Trophoblast cell (in vitro differentiated cells and primary cell): ENCODE results near the gene WSB1.
A peak's percentile ranks its signal among the peaks of the same experiment; 100 is the strongest.
"Not testable (repeated sequence)": the region's sequence is repeated elsewhere in the genome, so short reads cannot be mapped to it uniquely, and the experiment has no call there.

ENCODE experiments used
- DNase-seq, 2 donors: peaks; one replicate each; pipeline ENCODE4 v3.0.0-alpha.2; 2016
- H2AFZ ChIP-seq: 2 replicates; pipeline ENCODE4 v1.6.1; 2013; ENCODE audit warnings: low read length, moderate library complexity, mild to moderate bottlenecking; ENCODE audit not compliant: insufficient read depth, poor library complexity
- H2AK5ac ChIP-seq: 2 replicates; pipeline ENCODE4 v1.6.1; 2013; ENCODE audit warnings: mild to moderate bottlenecking, low read length
- H2BK120ac ChIP-seq: 2 replicates; pipeline ENCODE4 v1.6.1; 2013; ENCODE audit warnings: low read length, mild to moderate bottlenecking, moderate library complexity; ENCODE audit not compliant: insufficient read depth, poor library complexity
- H2BK12ac ChIP-seq: 2 replicates; pipeline ENCODE4 v1.6.1; 2013; ENCODE audit warnings: mild to moderate bottlenecking, low read length, moderate library complexity
- H2BK5ac ChIP-seq: 2 replicates; pipeline ENCODE4 v1.6.1; 2013; ENCODE audit warnings: low read length, low read depth, moderate library complexity, mild to moderate bottlenecking; ENCODE audit not compliant: poor library complexity
- H3K14ac ChIP-seq: 2 replicates; pipeline ENCODE4 v1.6.1; 2013; ENCODE audit warnings: mild to moderate bottlenecking, low read length
- H3K18ac ChIP-seq: 2 replicates; pipeline ENCODE4 v1.6.1; 2013; ENCODE audit warnings: mild to moderate bottlenecking, low read length
- H3K23ac ChIP-seq: 2 replicates; pipeline ENCODE4 v1.6.1; 2013; ENCODE audit warnings: low read length
- H3K27ac ChIP-seq: 2 replicates; pipeline ENCODE4 v1.5.1; 2013; ENCODE audit warnings: low read depth, mild to moderate bottlenecking, inconsistent platforms, low read length, moderate library complexity
- H3K27me3 ChIP-seq: 2 replicates; pipeline ENCODE4 v1.6.1; 2013; ENCODE audit warnings: inconsistent platforms, mild to moderate bottlenecking, low read length, moderate library complexity; ENCODE audit not compliant: insufficient read depth
- H3K36me3 ChIP-seq, 2 experiments: 1 replicate in 1 of 2; 2 replicates in 1 of 2; pipeline ENCODE4 v1.6.1; 2013; ENCODE audit warnings: low read length in 2 of 2, mild to moderate bottlenecking in 2 of 2, moderate library complexity in 1 of 2; ENCODE audit not compliant: insufficient read depth in 2 of 2, control insufficient read depth in 1 of 2
- H3K4ac ChIP-seq: 2 replicates; pipeline ENCODE4 v1.6.1; 2013; ENCODE audit warnings: low read depth, mild to moderate bottlenecking, low read length, moderate library complexity
- H3K4me1 ChIP-seq, 2 experiments: 1 replicate in 1 of 2; 2 replicates in 1 of 2; pipeline ENCODE4 v1.6.1; 2013; ENCODE audit warnings: low read length in 2 of 2, mild to moderate bottlenecking in 2 of 2, moderate library complexity in 1 of 2; ENCODE audit not compliant: insufficient read depth in 2 of 2, control insufficient read depth in 1 of 2
- H3K4me2 ChIP-seq: 2 replicates; pipeline ENCODE4 v1.6.1; 2013; ENCODE audit warnings: inconsistent platforms, mild to moderate bottlenecking, low read length, moderate library complexity
- H3K4me3 ChIP-seq: 2 replicates; pipeline ENCODE4 v1.5.1; 2013; ENCODE audit warnings: mild to moderate bottlenecking, low read depth, low read length, inconsistent platforms
- H3K79me1 ChIP-seq: one replicate; pipeline ENCODE4 v1.6.1; 2013; ENCODE audit warnings: low read length
- H3K79me2 ChIP-seq: 2 replicates; pipeline ENCODE4 v1.6.1; 2013; ENCODE audit warnings: low read length, mild to moderate bottlenecking; ENCODE audit not compliant: control insufficient read depth, insufficient read depth, poor library complexity
- H3K9ac ChIP-seq: 2 replicates; pipeline ENCODE4 v1.6.1; 2013; ENCODE audit warnings: mild to moderate bottlenecking, low read length
- H3K9me3 ChIP-seq: 2 replicates; pipeline ENCODE4 v1.6.1; 2013; ENCODE audit warnings: low read depth, mild to moderate bottlenecking, control low read depth, inconsistent platforms, low read length; ENCODE audit not compliant: insufficient read depth
- H4K12ac ChIP-seq: 2 replicates; pipeline ENCODE4 v1.6.1; 2013; ENCODE audit warnings: low read depth, mild to moderate bottlenecking, low read length, moderate library complexity
- H4K8ac ChIP-seq: 2 replicates; pipeline ENCODE4 v1.6.1; 2013; ENCODE audit warnings: low read depth, mild to moderate bottlenecking, low read length, moderate library complexity
- H4K91ac ChIP-seq: one replicate; pipeline ENCODE4 v1.6.1; 2013; ENCODE audit warnings: low read depth, mild to moderate bottlenecking, low read length, moderate library complexity
- WGBS: extraction: QIAGEN DNeasy Blood & Tissue Kit; methylation state at CpG from one replicate; pipeline ENCODE4 v1.1.7; 2013; ENCODE audit warnings: missing lambda C conversion rate; ENCODE audit not compliant: insufficient read length, insufficient coverage; ENCODE audit errors: extremely low coverage; 5-methylcytosine and 5-hydroxymethylcytosine counted together

Gene WSB1

DNA sequence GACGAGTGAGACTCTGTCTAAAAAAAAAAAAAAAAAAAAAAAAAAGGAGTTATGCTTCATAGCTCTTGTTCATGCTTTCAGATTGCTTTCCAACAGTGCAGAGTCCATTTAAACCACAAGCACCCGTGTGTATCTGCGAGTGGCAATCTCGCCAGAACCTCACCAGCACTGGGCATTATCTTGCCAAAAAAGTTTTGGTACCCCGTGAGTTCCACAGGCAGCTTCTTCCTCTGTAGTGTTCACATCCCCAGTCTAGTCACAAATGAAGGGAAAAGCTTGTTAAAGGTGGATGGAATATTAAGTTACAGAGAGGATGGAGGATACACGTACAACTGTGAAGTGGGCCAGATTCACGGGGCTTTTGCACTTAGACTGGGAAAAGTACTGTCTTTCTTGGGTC is 33.5 kb downstream of the WSB1 start:
- no peaks in the 10 kb centered on the region for H3K79me2 ChIP-seq
- no peak overlapping the region for H4K8ac ChIP-seq
- H4K12ac ChIP-seq: no peak overlapping the region
- WGBS: no CpG with 5 or more reads among the region's 7 CpGs
- no peak overlapping the region for H2AFZ ChIP-seq
- no peak overlapping the region for H4K91ac ChIP-seq
- H3K79me1 ChIP-seq: peaks cover 5% of the 10 kb centered on the region
- H3K4me3 ChIP-seq: no peak overlapping the region
- no peak overlapping the region for H2BK120ac ChIP-seq
- no peak overlapping the region for H3K18ac ChIP-seq
- no peaks in the 10 kb centered on the region for H3K36me3 ChIP-seq
- H3K4me1 ChIP-seq: peaks cover 6 to 8% of the 10 kb centered on the region in 2 experiments
- peaks cover 3% of the 10 kb centered on the region for H3K9me3 ChIP-seq
- no peak overlapping the region for H2BK12ac ChIP-seq
- no peak for DNase-seq
- H3K27me3 ChIP-seq: no peaks in the 10 kb centered on the region
- H2AK5ac ChIP-seq: no peak overlapping the region
- H3K4me2 ChIP-seq: no peak overlapping the region
- H3K14ac ChIP-seq: no peak overlapping the region
- H2BK5ac ChIP-seq: no peak overlapping the region
- no peak overlapping the region for H3K23ac ChIP-seq
- H3K27ac ChIP-seq: no peak overlapping the region
- no peak overlapping the region for H3K9ac ChIP-seq
- no peak overlapping the region for H3K4ac ChIP-seq

DNA sequence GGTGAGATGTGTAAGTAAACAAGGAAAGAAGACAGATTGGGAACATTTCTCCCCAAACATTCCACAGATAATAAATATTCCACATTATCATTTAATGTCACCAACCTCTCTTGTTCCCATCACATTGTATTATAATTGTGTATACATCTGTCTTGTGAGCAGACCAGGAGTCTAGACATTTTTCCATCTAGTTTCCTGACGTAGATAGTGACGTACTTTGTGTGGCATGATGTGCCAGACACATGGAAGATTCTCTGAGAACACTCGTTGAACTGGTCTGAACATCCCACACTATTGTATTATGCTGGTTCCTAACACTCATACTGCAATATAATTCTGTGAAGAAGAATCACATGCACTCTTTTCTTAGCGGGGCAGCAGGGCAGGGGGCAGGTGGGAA is 34.0 kb downstream of the WSB1 start:
- H2BK5ac ChIP-seq: no peak overlapping the region
- H2AK5ac ChIP-seq: no peak overlapping the region
- no peak overlapping the region for H2BK12ac ChIP-seq
- no peak overlapping the region for H3K9ac ChIP-seq
- peaks cover 8 to 9% of the 10 kb centered on the region in 2 experiments for H3K4me1 ChIP-seq
- H3K79me1 ChIP-seq: peaks cover 8% of the 10 kb centered on the region
- no peak overlapping the region for H4K91ac ChIP-seq
- no peak overlapping the region for H3K4me3 ChIP-seq
- no peak overlapping the region for H3K4ac ChIP-seq
- DNase-seq: peak in 1 of 2 donors; percentile 64
- H3K36me3 ChIP-seq: no peaks in the 10 kb centered on the region
- no peaks in the 10 kb centered on the region for H3K79me2 ChIP-seq
- no peak overlapping the region for H4K8ac ChIP-seq
- H3K23ac ChIP-seq: no peak overlapping the region
- H3K14ac ChIP-seq: no peak overlapping the region
- H4K12ac ChIP-seq: no peak overlapping the region
- no peak overlapping the region for H3K18ac ChIP-seq
- WGBS: no CpG with 5 or more reads among the region's 4 CpGs
- H2BK120ac ChIP-seq: no peak overlapping the region
- H3K4me2 ChIP-seq: no peak overlapping the region
- H3K27ac ChIP-seq: no peak overlapping the region
- no peaks in the 10 kb centered on the region for H3K27me3 ChIP-seq
- H3K9me3 ChIP-seq: peaks cover 3% of the 10 kb centered on the region
- H2AFZ ChIP-seq: no peak overlapping the region

DNA sequence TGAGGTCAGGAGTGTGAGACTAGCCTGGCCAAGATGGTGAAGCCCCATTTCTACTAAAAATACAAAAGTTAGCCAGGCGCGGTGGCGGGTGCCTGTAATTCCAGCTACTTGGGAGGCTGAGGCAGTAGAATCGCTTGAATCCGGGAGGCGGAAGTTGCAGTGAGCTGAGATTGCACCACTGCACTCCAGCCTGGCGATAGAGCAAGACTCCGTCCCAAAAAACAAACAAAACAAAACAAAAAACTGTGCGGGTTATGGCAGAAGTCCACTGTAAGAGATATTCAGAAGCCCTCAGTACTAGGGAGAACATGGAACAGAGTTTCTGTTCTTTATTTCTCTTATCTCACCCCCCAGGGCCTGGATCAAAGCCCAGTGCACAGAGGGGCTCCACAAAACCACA is 34.8 kb downstream of the WSB1 start:
- not testable (repeated sequence) for H3K4me3 ChIP-seq, H3K18ac ChIP-seq, H2BK120ac ChIP-seq, H3K27ac ChIP-seq, DNase-seq, H4K8ac ChIP-seq, H3K4me2 ChIP-seq, H3K4ac ChIP-seq, H3K23ac ChIP-seq, H2AK5ac ChIP-seq, H4K91ac ChIP-seq, H2BK5ac ChIP-seq, H2AFZ ChIP-seq, H4K12ac ChIP-seq, H3K36me3 ChIP-seq, H3K79me2 ChIP-seq, H3K14ac ChIP-seq, H3K27me3 ChIP-seq, H2BK12ac ChIP-seq, H3K9me3 ChIP-seq
- peaks cover 8 to 10% of the 10 kb centered on the region in 2 experiments for H3K4me1 ChIP-seq
- peak overlapping the region; percentile 15 for H3K9ac ChIP-seq
- H3K79me1 ChIP-seq: peaks cover 13% of the 10 kb centered on the region
- no CpG with 5 or more reads among the region's 9 CpGs for WGBS

DNA sequence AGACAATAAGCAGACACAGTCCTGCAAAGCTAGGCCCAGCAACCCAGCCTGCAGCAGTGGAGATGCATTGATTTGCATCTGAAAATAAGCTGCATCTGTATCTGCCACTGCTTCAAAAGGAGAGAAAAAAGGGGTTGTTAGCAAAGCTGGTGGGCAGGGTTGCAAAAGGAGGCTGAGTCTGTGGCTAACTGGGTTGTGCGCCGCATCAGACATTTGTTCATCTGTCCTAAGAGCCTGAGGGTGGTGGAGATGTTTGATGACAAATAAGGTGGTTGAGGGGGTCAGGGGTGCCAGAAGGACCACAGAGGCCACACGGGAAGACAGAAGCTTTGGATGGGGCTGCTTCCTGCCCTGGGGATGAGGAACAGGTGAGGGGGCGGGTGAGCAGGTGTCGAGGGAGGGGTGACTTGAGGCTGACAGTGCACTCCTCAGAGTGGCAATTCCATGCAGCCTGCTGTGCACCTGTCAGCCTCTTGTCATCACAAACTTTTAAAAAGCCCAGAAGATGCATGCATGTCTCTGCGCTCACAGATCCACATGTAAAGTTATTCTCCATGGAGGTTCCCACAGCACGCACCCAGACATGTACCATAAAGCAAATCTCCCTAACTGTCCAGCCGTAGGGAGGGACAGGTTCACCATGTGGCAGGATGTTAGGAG is 35.4 kb downstream of the WSB1 start:
- Histone ChIP-seq H3K4me1 (peaks cover 6 to 10% of the 10 kb centered on the region in 2 experiments), H4K8ac (no peak overlapping the region), H3K4ac (no peak overlapping the region), H2BK5ac (no peak overlapping the region), H3K9me3 (peaks cover 3% of the 10 kb centered on the region), H4K12ac (no peak overlapping the region), H3K23ac (no peak overlapping the region), H3K79me1 (peaks cover 14% of the 10 kb centered on the region), H4K91ac (no peak overlapping the region), H2BK12ac (no peak overlapping the region), H2BK120ac (no peak overlapping the region), H3K9ac (peak overlapping the region; percentile 15), H3K36me3 (no peaks in the 10 kb centered on the region), H3K4me2 (no peak overlapping the region), H3K79me2 (no peaks in the 10 kb centered on the region), H3K27me3 (no peaks in the 10 kb centered on the region), H3K14ac (no peak overlapping the region), H3K4me3 (no peak overlapping the region), H3K18ac (no peak overlapping the region), H2AFZ (no peak overlapping the region), H2AK5ac (no peak overlapping the region), H3K27ac (no peak overlapping the region)
- no CpG with 5 or more reads among the region's 8 CpGs for WGBS
- DNase-seq: no peak
